ENCODE results near the gene MGAT4A. TPM values are rescaled to one million over a fixed set of nuclear protein-coding genes. Genes with fewer than 3 reads are reported as not detected.
"Not testable (repeated sequence)": the region's sequence is repeated elsewhere in the genome, so short reads cannot be mapped to it uniquely, and the experiment has no call there.

MGAT4A gene
- polyA plus RNA-seq, 1 donor from 2014 or later, result 54.6 TPM

GRCh38 chr2:98769114-98769476 lies 38.2 kb upstream of the MGAT4A start:
- Mint-ChIP-seq H3K4me3 (no peak overlapping the region), H3K9me3 (no peaks in the 10 kb centered on the region), H3K4me1 (peaks cover 26 to 46% (median 37%) of the 10 kb centered on the region in 3 donors), H3K27me3 (peaks cover 6% of the 10 kb centered on the region), H3K27ac (no peak overlapping the region), H3K36me3 (no peaks in the 10 kb centered on the region)

DNA sequence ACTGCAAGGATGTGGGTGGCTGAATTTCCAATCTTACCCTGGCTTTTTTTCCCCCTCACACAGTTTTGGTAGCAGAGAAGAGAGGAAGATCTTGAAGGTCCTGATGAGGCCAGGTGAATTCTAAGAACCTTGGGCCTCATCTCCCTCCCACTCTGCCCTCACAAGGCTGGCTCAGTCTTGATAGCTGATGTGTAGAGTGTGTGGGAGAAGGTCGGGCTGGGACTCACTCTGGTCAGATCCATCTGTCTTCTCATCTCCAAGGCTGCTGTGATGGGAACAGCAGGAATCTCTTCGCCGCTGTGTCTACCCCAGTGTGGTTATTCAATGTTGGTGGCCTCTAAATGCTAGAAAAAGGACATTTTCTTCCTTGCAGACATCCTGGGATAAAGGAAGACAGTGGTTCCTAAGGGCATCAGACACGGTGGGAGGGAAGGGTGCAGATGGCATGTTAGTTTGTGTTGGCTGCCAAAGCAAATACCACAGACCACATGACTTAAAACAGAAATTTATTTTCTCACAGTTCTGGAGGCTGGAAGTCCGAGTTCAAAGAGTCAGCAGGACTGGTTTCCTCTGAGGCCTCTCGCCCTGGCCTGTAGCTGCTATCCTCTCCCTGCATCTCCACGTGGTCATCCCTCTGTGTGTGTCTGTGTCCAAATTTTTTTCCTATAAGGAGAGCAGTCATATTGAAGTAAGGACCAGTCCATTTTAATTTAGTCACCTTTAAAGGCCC lies 37.6 kb upstream of the MGAT4A start:
- Mint-ChIP-seq H3K36me3 (no peaks in the 10 kb centered on the region), H3K27ac (no peak overlapping the region), H3K27me3 (peaks cover 6% of the 10 kb centered on the region), H3K4me3 (peak overlapping the region in 1 of 4 donors; percentile 12), H3K4me1 (peaks cover 29 to 51% (median 39%) of the 10 kb centered on the region in 3 donors), H3K9me3 (no peaks in the 10 kb centered on the region)

GRCh38 chr2:98764499-98764898 lies 33.6 kb upstream of the MGAT4A start:
- no peaks in the 10 kb centered on the region for H3K36me3 Mint-ChIP-seq

DNA sequence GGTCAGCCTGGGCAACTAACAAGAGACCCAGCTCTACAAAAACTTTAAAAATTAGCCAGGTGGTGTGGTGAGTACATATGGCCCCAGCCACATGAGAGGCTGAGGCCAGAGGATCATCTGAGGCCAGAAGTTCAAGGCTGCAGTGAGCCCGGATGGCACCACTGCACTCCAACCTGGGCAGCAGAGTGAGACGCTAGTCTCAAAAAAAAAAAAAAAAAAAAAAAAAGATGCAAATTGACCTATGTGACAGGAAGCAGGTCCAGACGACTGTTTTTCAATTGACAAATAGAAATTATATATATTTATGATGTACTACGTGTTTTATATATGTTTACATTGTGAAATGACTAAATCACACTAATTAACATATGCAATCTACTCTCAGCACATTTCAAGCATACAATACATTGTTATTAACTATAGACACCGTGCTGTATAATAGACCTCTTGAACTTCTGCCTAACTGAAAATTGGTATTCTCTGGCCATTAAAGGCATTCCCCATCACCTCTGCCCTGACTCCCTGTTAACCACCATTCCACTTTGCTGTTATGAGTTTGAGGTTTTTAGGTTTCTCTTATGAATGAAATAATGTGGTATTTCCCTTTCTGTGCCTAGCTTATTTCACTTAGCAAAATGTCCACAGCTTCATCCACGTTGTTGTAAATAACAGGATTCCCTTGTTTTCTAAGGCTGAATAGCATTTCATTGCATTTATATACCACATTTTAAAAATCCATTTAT lies 32.4 kb upstream of the MGAT4A start:
- Mint-ChIP-seq H3K4me3 (peak overlapping the region in 2 of 4 donors; percentile 30 to 51), H3K9me3 (no peaks in the 10 kb centered on the region), H3K27me3 (peaks cover 5% of the 10 kb centered on the region), H3K4me1 (peaks cover 42 to 62% (median 50%) of the 10 kb centered on the region in 3 donors), H3K36me3 (no peaks in the 10 kb centered on the region), H3K27ac (peak overlapping the region in 2 of 3 donors; percentile 0 to 84)

More at GRCh38 chr2:98764499-98764898, 33.6 kb upstream of the MGAT4A start:
- H3K4me1 Mint-ChIP-seq, result peaks cover 37 to 62% (median 45%) of the 10 kb centered on the region in 3 donors
- no peaks in the 10 kb centered on the region for H3K9me3 Mint-ChIP-seq
- H3K4me3 Mint-ChIP-seq, result peak overlapping the region in 3 of 4 donors; percentile 57 to 83 (median 70)
- H3K27ac Mint-ChIP-seq, result peak overlapping the region in 2 of 3 donors; percentile 41 to 78
- peaks cover 5% of the 10 kb centered on the region for H3K27me3 Mint-ChIP-seq

- no peaks in the 10 kb centered on the region for H3K9me3 Mint-ChIP-seq
- peaks cover 54 to 71% (median 64%) of the 10 kb centered on the region in 3 donors for H3K4me1 Mint-ChIP-seq
- no peaks in the 10 kb centered on the region for H3K36me3 Mint-ChIP-seq
- peaks cover 5% of the 10 kb centered on the region for H3K27me3 Mint-ChIP-seq
- peak overlapping the region in 1 of 3 donors; percentile 32 for H3K27ac Mint-ChIP-seq
- H3K4me3 Mint-ChIP-seq, result peak overlapping the region in 1 of 4 donors; percentile 39
Measured at GRCh38 chr2:98761909-98762308, 31.0 kb upstream of the MGAT4A start.

GRCh38 chr2:98761267-98761781 lies 30.4 kb upstream of the MGAT4A start:
- peak overlapping the region in 1 of 3 donors; percentile 32 for H3K27ac Mint-ChIP-seq
- H3K27me3 Mint-ChIP-seq, result peaks cover 5% of the 10 kb centered on the region
- H3K36me3 Mint-ChIP-seq, result no peaks in the 10 kb centered on the region
- no peaks in the 10 kb centered on the region for H3K9me3 Mint-ChIP-seq
- peaks cover 50 to 68% (median 61%) of the 10 kb centered on the region in 3 donors for H3K4me1 Mint-ChIP-seq
- peak overlapping the region in 2 of 4 donors; percentile 37 to 39 for H3K4me3 Mint-ChIP-seq

DNA sequence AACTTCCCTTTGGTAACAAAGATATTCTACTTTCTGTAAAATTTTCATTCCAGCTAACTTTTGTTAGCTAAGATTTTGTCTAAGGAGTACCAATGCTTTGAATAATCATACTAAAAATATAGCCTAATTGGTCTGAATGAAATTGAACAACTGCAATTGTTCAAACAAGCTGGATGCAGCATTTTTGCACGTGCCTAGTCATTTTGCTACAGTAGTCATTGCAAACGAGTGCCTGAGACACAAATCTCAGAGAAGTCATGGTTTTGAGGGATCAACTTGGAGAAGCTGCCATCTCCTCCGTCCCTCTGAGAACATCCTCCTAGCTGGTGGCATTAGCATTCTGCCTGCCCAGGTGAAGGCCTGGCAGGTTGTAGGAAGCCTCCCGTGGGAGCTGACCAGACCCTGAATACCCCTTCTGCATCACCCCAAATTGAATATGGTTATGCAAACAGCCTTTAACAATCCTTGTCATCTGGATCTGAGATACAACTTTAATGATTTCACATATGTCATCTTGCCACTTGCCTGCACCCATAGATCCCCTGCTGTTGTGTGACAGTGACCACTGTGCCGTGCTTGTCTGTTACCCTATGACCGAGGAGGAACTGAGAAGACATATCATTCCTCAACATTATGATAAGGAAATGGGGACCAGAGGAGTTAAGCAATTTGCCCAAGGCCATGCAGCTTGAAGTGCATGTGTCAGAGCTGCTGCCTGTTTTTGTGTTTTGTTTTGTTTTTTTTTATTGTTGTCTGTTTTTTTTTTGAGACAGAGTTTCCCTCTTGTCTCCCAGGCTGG lies 29.1 kb upstream of the MGAT4A start:
- Mint-ChIP-seq H3K4me1 (peaks cover 44 to 61% (median 54%) of the 10 kb centered on the region in 3 donors), H3K4me3 (peak overlapping the region in 3 of 4 donors; percentile 14 to 76 (median 73)), H3K36me3 (no peaks in the 10 kb centered on the region), H3K27ac (peak overlapping the region in 1 of 3 donors; percentile 1), H3K9me3 (no peaks in the 10 kb centered on the region), H3K27me3 (peaks cover 2% of the 10 kb centered on the region)

GRCh38 chr2:98759338-98759737 lies 28.4 kb upstream of the MGAT4A start:
- H3K27me3 Mint-ChIP-seq, result no peaks in the 10 kb centered on the region
- H3K9me3 Mint-ChIP-seq, result no peaks in the 10 kb centered on the region
- no peaks in the 10 kb centered on the region for H3K36me3 Mint-ChIP-seq
- H3K4me1 Mint-ChIP-seq, result peaks cover 41 to 57% (median 51%) of the 10 kb centered on the region in 3 donors
- peak overlapping the region in 3 of 4 donors; percentile 14 to 76 (median 73) for H3K4me3 Mint-ChIP-seq
- H3K27ac Mint-ChIP-seq, result peak overlapping the region in 2 of 3 donors; percentile 1 to 46

GRCh38 chr2:98757904-98758421 lies 27.0 kb upstream of the MGAT4A start:
- H3K9me3 Mint-ChIP-seq, result no peaks in the 10 kb centered on the region
- H3K27ac Mint-ChIP-seq, result peak overlapping the region; percentile 59 to 93 (median 75)
- no peaks in the 10 kb centered on the region for H3K27me3 Mint-ChIP-seq
- peak overlapping the region; percentile 22 to 88 (median 77) for H3K4me3 Mint-ChIP-seq
- H3K36me3 Mint-ChIP-seq, result no peaks in the 10 kb centered on the region
- H3K4me1 Mint-ChIP-seq, result peaks cover 39 to 48% (median 44%) of the 10 kb centered on the region in 3 donors

- Mint-ChIP-seq H3K4me3 (no peak overlapping the region), H3K27me3 (no peaks in the 10 kb centered on the region), H3K4me1 (peaks cover 21 to 22% (median 21%) of the 10 kb centered on the region in 3 donors), H3K36me3 (no peaks in the 10 kb centered on the region), H3K9me3 (peaks cover 0 to 9% (median 0%) of the 10 kb centered on the region in 3 donors), H3K27ac (no peak overlapping the region)
Measured at GRCh38 chr2:98753801-98754200, 22.9 kb upstream of the MGAT4A start.

DNA sequence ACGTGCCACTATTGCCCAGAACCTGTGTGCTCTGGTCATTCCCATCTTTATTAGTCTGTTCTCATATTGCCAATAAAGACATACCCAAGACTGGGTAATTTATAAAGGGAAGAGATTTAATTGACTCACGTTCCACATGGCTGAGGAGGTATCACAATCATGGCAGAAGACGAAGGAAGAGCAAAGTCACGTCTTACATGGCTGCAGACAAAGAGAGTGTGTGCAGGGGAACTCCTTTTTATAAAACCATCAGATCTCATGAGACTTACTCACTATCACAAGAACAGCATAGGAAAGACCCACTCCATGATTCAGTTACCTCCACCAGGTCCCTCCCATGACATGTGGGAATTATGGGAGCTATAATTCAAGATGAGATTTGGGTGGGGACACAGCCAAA lies 21.8 kb upstream of the MGAT4A start:
- Mint-ChIP-seq H3K4me3 (peak overlapping the region in 1 of 4 donors; percentile 39), H3K4me1 (peaks cover 21 to 23% (median 23%) of the 10 kb centered on the region in 3 donors), H3K27ac (peak overlapping the region in 1 of 3 donors; percentile 4)
- not testable (repeated sequence) for H3K27me3 Mint-ChIP-seq, H3K9me3 Mint-ChIP-seq, H3K36me3 Mint-ChIP-seq

DNA sequence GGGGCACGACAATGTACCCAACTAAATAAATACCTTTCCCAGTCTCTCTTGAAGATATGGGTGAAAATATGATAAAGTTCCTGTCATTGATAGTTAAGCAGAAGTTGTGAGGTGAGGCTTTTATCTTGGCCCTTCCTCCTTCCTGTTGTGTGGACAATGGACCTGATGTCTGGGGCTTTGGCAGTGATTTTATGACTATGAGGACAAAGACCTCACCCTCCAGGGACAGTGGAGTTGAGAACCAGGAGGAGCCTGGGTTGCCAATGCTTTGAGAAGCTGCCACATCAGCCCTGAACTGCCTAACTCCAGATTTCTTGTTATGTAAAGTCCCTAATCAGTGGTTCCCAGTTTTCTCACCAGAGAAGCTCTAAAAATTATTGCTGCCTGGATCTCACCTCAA lies 20.8 kb upstream of the MGAT4A start:
- H3K27ac Mint-ChIP-seq, result no peak overlapping the region
- no peaks in the 10 kb centered on the region for H3K27me3 Mint-ChIP-seq
- no peaks in the 10 kb centered on the region for H3K36me3 Mint-ChIP-seq
- no peak overlapping the region for H3K4me3 Mint-ChIP-seq
- H3K4me1 Mint-ChIP-seq, result peaks cover 18% of the 10 kb centered on the region in 3 donors
- H3K9me3 Mint-ChIP-seq, result peaks cover 0 to 9% (median 0%) of the 10 kb centered on the region in 3 donors

- Mint-ChIP-seq H3K4me3 (no peak overlapping the region), H3K27ac (no peak overlapping the region), H3K27me3 (no peaks in the 10 kb centered on the region), H3K36me3 (no peaks in the 10 kb centered on the region), H3K4me1 (peaks cover 18% of the 10 kb centered on the region in 3 donors), H3K9me3 (peaks cover 0 to 9% (median 0%) of the 10 kb centered on the region in 3 donors)
Measured at GRCh38 chr2:98750593-98751282, 19.8 kb upstream of the MGAT4A start.

DNA sequence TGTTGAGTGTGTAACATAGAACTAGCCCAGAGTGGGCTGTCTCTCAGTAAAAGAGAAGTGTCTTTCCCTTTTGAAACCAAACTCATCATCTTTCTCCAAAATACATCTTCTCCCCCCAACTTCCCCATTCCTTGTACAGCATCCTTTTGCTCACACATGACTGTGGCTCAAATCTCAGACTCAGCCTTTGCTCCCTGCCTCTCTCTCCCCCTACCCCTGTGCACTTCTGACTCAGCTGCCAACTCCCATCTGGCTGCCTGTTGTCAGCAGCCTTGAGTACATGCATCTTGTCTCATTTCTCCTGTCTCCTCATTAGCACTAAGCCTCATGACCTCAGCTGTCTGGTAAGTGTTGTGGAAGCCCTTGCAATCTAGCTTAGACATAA lies 18.1 kb upstream of the MGAT4A start:
- Mint-ChIP-seq H3K4me3 (peak overlapping the region; percentile 56 to 88 (median 81)), H3K27ac (peak overlapping the region in 2 of 3 donors; percentile 10 to 75), H3K27me3 (no peaks in the 10 kb centered on the region), H3K9me3 (peaks cover 0 to 9% (median 0%) of the 10 kb centered on the region in 3 donors), H3K4me1 (peaks cover 17 to 24% (median 21%) of the 10 kb centered on the region in 3 donors), H3K36me3 (peaks cover 2% of the 10 kb centered on the region)

All from IgD-negative memory B cell (primary cell).